Esophagus squamous epithelium (tissue), 4 donors: ENCODE measurements around the gene LIN7C.

Experiments
- CTCF ChIP-seq, 6 experiments: fragments of 450-650 bp in 4 of 6; fragments of 200-600 bp in 2 of 6; sonication (generic) in 2 of 6; IDR thresholded peaks; one replicate each; pipeline ENCODE4 v1.5.1; 2016 to 2019; ENCODE audit warnings: antibody characterized with exemption in 6 of 6, mild to moderate bottlenecking in 4 of 6, moderate library complexity in 4 of 6
- POLR2A ChIP-seq, 4 donors: fragments of 450-650 bp; IDR thresholded peaks; one replicate each; pipeline ENCODE4 v1.6.1; 2017; ENCODE audit warnings: antibody characterized with exemption in 4 of 4, mild to moderate bottlenecking in 4 of 4, moderate library complexity in 3 of 4

DNA sequence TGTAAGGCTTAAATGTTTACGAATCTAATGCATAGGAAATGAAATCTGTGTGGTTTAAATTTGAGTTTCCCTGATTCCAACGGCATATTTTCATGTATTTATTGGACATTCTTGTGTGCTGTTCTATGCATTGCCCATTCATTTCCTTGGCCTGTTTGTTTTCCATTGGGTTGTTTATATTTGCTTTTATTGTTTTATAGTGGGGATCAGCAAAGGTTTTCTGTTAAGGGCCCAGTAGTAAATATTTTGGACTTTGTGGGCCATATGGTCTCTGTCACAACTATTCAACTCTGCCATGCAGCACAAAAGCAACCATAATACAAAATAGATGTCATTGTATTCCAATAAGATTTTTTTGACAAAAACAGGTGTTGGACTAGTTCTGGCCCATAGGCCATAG, 28.7 kb downstream of the LIN7C start:
- TF ChIP-seq CTCF (IDR thresholded peaks at IDR 0.05) (no peak), POLR2A (IDR thresholded peaks at IDR 0.05) (no peak)
